ENCODE results near the gene KRTAP10-1.

DNA sequence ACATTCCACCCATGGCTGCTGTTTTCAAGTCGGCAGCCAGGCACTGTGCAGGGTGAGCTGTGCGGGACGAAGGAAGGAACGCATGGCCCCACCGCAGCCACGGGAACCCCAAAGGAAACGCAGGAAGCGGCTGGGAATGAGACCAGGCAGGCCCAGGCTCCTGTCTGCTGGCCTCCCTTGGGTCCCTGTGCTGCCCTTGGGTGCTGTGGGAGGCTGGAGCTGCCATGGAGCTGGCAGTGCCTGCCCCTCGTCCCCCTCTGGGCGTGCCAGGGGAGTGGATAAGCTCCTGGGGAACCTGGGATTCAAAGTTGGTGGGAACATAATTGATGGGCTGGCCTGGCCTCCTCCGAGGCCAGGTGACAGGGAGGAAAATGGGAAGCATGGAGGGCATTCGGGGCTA is 28.3 kb upstream of the KRTAP10-1 start:
- TF ChIP-seq POLR2A (IDR thresholded peaks at IDR 0.05) = no peak
- no peak for TF ChIP-seq CTCF (IDR thresholded peaks at IDR 0.05 in 4 of 5, conservative IDR thresholded peaks at IDR 0.05 in 1 of 5)
